GM12878 (cell line): ENCODE results near the gene CCDC184.

ENCODE experiments used
- BCL11A ChIP-seq: IDR thresholded peaks from 2 replicates; pipeline ENCODE4 v1.6.1; 2011; ENCODE audit warnings: low read depth, low read length
- CHD2 ChIP-seq: IDR thresholded peaks from 2 replicates; pipeline ENCODE4 v1.6.1; 2011; ENCODE audit warnings: low read depth, low read length, improper control_type of control experiment, borderline replicate concordance
- CTCF ChIP-seq, 3 experiments: IDR thresholded peaks in 2 of 3; conservative IDR thresholded peaks in 1 of 3; 2 replicates each; pipeline ENCODE4 v1.5.1; 2011; ENCODE audit warnings: low read depth in 3 of 3, low read length in 3 of 3, mild to moderate bottlenecking in 3 of 3, control low read depth in 2 of 3, moderate library complexity in 2 of 3, inconsistent platforms in 1 of 3, mixed read lengths in 1 of 3; ENCODE audit not compliant: control insufficient read depth in 2 of 3, insufficient read depth in 1 of 3; ENCODE audit errors: extremely low read depth in 1 of 3
- EZH2 ChIP-seq: IDR thresholded peaks from 2 replicates; pipeline ENCODE4 v1.6.1; 2012; ENCODE audit warnings: low read depth, mild to moderate bottlenecking, control low read depth, inconsistent platforms, low read length, borderline replicate concordance; ENCODE audit not compliant: control insufficient read depth
- HDAC6 ChIP-seq: fragments of 200-600 bp; sonication (generic); IDR thresholded peaks from one replicate; pipeline ENCODE4 v1.8.0; 2017; ENCODE audit warnings: antibody characterized with exemption; ENCODE audit not compliant: unreplicated experiment
- PRDM15 ChIP-seq: fragments of 450-650 bp; formaldehyde crosslinking; IDR thresholded peaks from 2 replicates; pipeline ENCODE4 v1.4.0; 2020; ENCODE audit warnings: mild to moderate bottlenecking, moderate library complexity
- REST ChIP-seq: IDR thresholded peaks from 2 replicates; pipeline ENCODE4 v1.6.1; 2012; ENCODE audit warnings: mild to moderate bottlenecking, low read depth, low read length

GRCh38 chr12:48183876-48184548, 568 bp downstream of the CCDC184 start:
- no peak for TF ChIP-seq PRDM15 (CRISPR knock-in tag)
- no peak for TF ChIP-seq REST
- no peak for TF ChIP-seq EZH2
- no peak for TF ChIP-seq CTCF (IDR thresholded peaks at IDR 0.05 in 2 of 3, conservative IDR thresholded peaks at IDR 0.05 in 1 of 3; ENCODE audit: control insufficient read depth in 2 of 3, extremely low read depth in 1 of 3, insufficient read depth in 1 of 3, low read depth in 3 of 3, low read length in 3 of 3)
- TF ChIP-seq CHD2, result no peak
- no peak for TF ChIP-seq BCL11A
- TF ChIP-seq HDAC6, result no peak
